ENCODE results near the gene KRT80.

KRT80 gene

GRCh38 chr12:52229836-52230343, 38.1 kb upstream of the KRT80 start:
- DNase-seq (ENCODE audit: low spot score) (no peak), FAIRE-seq (no peak)

- DNase-seq (ENCODE audit: low spot score): no peak
- no peak for FAIRE-seq
Observed at GRCh38 chr12:52228931-52229330, 37.1 kb upstream of the KRT80 start.

DNA sequence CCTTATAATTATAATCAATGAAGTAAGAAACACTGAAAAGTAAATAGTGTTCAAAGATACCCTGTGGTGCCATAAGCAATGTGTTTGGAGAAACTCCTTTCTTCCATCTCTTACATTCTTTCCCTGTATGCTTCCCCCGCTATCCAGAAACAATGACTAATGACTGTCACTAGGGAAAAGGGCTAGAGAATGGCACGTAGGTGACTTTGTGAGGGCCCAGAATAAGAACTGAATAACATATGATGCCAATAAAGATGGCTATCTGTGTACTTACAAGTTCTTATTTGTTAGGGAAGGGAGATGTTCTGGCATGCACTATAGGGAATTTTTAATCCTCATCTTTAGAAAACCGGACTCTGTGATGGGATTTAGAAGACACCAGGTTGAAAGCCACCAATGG, 36.6 kb upstream of the KRT80 start:
- FAIRE-seq (no peak), DNase-seq (ENCODE audit: low spot score) (no peak)

DNA sequence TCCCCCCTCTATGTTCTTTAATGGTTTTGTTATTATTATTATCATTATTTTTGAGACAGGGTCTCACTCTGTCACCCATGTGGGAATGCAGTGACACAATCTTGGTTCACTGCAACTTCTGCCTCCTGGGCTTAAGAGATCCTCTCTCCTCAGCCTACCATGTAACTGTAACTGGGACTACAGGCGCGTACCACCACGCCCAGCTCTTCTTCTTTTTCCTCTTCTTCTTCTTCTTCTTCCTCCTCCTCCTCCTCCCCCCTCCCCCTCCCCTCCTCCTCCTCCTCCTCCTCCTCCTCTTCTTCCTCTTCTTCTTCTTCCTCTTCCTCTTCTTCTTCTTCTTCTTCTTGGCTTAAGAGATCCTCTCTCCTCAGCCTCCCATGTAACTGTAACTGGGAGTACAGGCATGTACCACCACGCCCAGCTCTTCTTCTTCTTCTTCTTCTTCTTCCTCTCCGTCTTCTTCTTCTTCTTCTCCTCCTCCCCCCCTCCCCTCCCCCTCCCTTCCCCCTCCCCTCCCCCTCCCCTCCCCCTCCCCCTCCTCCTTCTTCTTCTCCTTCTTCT, 35.9 kb upstream of the KRT80 start:
- DNase-seq (ENCODE audit: low spot score) (no peak), FAIRE-seq (no peak)

DNA sequence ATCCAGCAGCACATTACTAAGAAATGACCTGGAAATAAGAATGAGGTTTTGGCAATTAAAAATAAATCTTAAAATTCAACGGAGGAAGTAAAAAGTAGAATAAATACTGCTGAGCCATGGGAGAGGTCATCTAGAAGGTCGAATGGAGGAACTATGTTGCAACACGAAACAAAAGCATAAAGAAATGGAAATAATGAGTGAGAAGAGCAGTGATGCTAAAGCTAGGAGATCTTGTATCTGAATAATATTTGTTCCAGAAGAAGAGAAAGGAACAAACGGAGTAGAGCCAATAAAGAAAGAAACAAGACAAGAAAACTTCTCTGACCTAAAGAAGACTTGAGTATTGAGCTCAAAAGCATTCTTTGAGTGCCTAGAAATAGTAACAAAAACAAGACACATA, 34.6 kb upstream of the KRT80 start:
- DNase-seq (ENCODE audit: low spot score) (no peak), FAIRE-seq (no peak)

GRCh38 chr12:52225752-52226151, 33.9 kb upstream of the KRT80 start:
- no peak for FAIRE-seq
- no peak for DNase-seq (ENCODE audit: low spot score)

- FAIRE-seq: no peak
- no peak for DNase-seq (ENCODE audit: low spot score)
Observed at GRCh38 chr12:52224151-52224550, 32.3 kb upstream of the KRT80 start.

GRCh38 chr12:52223406-52224039, 31.7 kb upstream of the KRT80 start:
- DNase-seq (ENCODE audit: low spot score): no peak
- FAIRE-seq: peak; percentile 63

GRCh38 chr12:52222692-52223091, 30.9 kb upstream of the KRT80 start:
- FAIRE-seq (no peak), DNase-seq (ENCODE audit: low spot score) (no peak)

GRCh38 chr12:52221912-52222457, 30.2 kb upstream of the KRT80 start:
- FAIRE-seq (no peak), DNase-seq (ENCODE audit: low spot score) (peak; percentile 61)

- DNase-seq (ENCODE audit: low spot score) (no peak), FAIRE-seq (no peak)
Observed at GRCh38 chr12:52221070-52221781, 29.4 kb upstream of the KRT80 start.

DNA sequence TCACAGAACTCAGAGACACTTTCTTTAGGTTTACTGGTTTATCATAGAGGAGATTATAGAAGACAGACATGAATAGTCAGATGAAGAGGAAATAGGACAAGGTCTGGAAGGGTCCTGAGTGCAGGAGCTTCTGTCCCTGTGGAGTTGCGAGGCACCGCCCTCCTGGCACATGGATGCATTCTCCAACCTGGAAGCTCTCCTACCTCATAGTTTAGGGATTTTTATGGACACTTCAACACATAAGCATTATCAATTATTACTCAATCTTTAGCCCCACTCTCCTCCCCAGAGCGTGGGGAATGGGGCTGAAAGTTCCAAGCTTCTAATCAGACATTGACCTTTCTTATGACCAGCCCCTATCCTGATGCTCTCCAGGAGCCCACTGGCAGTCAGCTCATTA, 28.7 kb upstream of the KRT80 start:
- FAIRE-seq (no peak), DNase-seq (ENCODE audit: low spot score) (no peak)

DNA sequence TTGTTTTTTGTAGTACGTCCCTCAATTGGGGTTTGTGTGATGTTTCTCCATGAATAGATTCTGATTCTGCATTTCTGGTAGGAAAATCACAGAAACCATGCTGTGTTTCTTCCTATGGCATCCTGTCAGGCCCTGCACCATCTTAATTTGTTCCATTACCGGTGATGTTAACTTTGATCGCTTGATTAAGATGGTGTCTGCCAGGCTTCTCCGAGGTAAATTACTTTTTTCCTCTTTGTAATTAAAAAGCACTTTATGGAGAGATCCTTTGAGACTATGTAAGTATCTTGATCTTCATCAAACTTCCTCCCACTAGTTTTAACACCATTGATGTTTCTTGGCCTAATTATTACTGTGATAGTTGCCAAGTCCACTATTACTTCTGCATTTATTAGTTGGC, 26.2 kb upstream of the KRT80 start:
- FAIRE-seq: no peak
- DNase-seq (ENCODE audit: low spot score): no peak

DNA sequence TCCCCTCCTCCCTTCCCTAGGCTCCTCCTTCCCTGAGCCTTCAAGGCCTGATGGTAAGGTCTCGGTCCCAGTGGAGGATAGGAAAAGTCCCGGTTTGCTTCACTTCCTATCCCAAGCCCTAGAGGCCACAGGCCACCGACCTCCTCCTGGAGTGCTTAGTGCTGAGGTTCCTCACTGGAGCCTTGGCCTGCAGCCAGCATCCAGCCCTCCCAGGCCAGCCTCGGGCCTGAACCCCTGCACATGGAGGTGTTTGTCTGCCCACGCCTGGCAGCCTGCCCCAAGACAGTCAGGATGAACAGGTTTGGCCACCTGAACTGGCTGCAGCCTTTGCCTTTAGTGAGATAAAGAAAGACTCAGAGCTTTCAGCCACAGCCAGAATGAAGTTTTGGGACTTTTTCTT, 25.4 kb upstream of the KRT80 start:
- DNase-seq (ENCODE audit: low spot score) (peak; percentile 51), FAIRE-seq (no peak)

DNA sequence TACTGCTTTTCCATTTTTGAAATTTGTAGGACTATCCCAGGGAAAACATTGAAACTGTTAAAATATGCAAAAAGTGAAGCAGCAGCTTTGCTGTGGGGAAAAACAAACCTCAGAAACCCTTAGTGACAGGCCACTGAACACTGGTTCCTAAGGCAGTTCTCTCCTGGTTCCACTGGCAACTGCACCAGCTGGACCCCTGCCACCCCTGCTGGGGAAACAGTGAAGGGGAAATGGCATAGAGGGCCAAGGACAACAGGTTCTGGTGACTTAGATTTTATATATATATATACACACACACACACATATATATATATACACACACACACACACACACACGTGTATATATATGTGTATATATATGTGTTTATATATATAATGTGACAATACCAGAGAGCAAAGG, 25.0 kb upstream of the KRT80 start:
- FAIRE-seq (no peak), DNase-seq (ENCODE audit: low spot score) (no peak)

GRCh38 chr12:52216100-52216499, 24.3 kb upstream of the KRT80 start:
- DNase-seq (ENCODE audit: low spot score) (no peak), FAIRE-seq (no peak)

DNA sequence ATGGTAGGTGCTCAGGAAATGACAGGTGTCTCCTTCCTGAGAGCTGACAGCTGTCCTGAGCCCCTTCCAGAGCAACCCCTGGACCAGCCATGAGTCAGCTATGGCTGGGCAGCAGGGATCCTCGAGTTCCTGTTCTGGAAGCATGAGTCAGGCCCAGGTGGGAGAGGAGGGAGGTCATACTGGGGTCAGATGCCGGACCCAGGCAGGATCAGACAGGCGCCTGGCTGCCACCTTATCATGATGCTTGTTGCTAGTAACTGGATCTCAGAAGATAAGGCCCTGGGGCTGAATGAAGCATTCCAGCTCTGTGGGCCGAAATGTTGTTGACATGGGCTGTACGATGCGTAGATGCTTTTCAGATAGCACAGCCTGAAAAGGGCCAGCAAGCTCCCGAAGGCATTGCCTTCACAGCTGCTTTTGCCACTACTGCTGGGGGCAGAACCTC, 23.8 kb upstream of the KRT80 start:
- DNase-seq (ENCODE audit: low spot score) (peak; percentile 92), FAIRE-seq (peak; percentile 78)

DNA sequence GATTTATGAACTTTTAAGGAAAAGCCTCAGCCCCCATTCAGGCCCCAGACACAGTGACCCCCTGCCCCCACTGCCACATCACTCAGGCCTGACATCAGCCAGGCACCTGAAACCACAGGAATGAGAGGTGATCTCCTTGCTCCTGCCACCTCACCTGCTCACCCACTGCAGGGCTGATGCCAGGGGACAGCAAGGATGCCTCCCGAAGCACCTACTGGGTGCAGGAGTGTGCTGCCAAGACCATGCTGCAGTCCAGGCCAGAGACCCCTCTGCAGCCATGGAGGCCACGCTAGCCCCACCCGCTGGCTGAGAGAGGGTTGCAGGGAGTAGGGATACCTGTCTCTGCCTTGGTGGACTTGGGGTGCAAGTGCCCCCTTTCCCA, 22.6 kb upstream of the KRT80 start:
- FAIRE-seq: no peak
- DNase-seq (ENCODE audit: low spot score): no peak

DNA sequence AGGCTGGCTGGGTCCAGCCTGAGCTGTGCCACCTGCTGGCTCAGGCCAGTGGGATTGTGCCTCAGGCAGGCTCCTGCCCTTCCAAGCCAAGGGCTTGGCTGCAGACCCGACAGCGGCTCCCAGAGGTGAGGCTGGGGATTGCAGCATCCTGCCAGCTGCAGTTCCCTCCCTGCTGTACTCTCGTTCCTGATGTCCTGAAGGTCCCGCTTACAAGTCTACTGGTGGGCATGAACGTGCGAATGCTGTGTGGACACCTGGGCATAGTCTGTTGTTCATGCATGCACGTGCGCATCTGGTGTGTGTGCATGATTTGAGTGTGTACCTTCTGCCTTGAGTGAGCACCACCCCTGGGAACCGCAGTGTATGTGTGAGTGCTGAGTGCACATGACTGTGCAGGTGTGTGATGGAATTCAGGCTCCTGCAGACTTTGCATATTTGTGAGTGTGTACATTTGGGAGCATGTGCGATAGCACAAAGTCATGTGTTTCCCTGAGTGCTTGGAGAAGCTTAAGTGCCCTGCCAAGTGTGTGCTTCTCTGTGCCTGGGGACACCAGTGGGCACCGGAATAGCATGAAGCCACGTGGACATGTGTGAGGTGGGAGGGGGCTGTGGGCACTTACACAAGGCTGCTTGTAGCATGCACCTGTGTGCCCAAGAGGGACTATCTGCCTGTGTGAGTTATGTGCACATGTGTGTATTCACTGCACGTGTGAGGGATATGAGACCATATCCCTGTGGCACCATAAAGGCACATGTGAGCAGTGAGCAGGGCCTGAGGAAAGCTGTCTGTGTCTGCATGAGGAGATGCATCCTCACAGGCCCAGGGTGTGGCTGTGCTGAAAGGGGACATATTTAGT, 22.0 kb upstream of the KRT80 start:
- FAIRE-seq (peak; percentile 30), DNase-seq (ENCODE audit: low spot score) (peak; percentile 67)

GRCh38 chr12:52212701-52213563, 21.1 kb upstream of the KRT80 start:
- DNase-seq (ENCODE audit: low spot score) (no peak), FAIRE-seq (no peak)
